T-helper 2 cell treated with Interferon-gamma antibody and Interleukin-4, amounts not matched to agents 5 μg/mL and 100 μg/mL, for 36 hours (primary cell): ENCODE results near the gene GUCA2A.

Experiments used
- DNase-seq: peaks from one replicate; pipeline ENCODE4 v3.0.0; 2021; ENCODE audit warnings: low spot score
- H3K27ac Mint-ChIP-seq: one replicate; pipeline ENCODE4 v1.8.0; 2021; ENCODE audit warnings: mild to moderate bottlenecking, mixed read lengths
- H3K27me3 Mint-ChIP-seq: one replicate; pipeline ENCODE4 v1.8.0; 2021; ENCODE audit warnings: low read depth, mixed read lengths
- H3K36me3 Mint-ChIP-seq: one replicate; pipeline ENCODE4 v1.8.0; 2021; ENCODE audit warnings: low read depth, mixed read lengths
- H3K4me1 Mint-ChIP-seq: one replicate; pipeline ENCODE4 v1.8.0; 2021; ENCODE audit warnings: low read depth, mixed read lengths
- H3K4me3 Mint-ChIP-seq: one replicate; pipeline ENCODE4 v1.8.0; 2022; ENCODE audit warnings: mild to moderate bottlenecking, moderate library complexity, mixed read lengths
- H3K9me3 Mint-ChIP-seq: one replicate; pipeline ENCODE4 v1.8.0; 2021; ENCODE audit warnings: mixed read lengths

The GUCA2A gene

DNA sequence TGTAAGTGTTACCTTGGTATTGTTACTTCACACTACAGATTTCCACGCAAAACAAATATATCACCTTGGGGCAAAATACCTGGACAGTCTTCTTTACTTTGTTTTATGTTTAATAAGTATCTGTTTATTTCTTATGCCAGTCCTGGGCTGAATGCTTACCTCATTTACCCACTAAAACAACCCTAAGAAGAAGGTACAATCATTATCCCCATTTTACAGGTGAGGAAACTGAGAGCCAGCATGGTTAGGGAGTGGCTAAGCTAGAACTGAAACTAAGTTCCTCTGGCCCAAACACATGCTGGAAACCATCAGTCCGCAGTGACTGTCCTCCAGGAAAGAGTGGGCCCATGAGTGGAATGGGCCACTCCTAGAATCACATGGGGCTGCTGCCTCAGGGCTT is 24.4 kb downstream of the GUCA2A start:
- no peak for DNase-seq
- H3K4me1 Mint-ChIP-seq = peaks cover 3% of the 10 kb centered on the region
- H3K4me3 Mint-ChIP-seq = no peak overlapping the region
- H3K27me3 Mint-ChIP-seq = peaks cover 3% of the 10 kb centered on the region
- H3K36me3 Mint-ChIP-seq = no peaks in the 10 kb centered on the region
- no peaks in the 10 kb centered on the region for H3K9me3 Mint-ChIP-seq
- H3K27ac Mint-ChIP-seq = no peak overlapping the region

DNA sequence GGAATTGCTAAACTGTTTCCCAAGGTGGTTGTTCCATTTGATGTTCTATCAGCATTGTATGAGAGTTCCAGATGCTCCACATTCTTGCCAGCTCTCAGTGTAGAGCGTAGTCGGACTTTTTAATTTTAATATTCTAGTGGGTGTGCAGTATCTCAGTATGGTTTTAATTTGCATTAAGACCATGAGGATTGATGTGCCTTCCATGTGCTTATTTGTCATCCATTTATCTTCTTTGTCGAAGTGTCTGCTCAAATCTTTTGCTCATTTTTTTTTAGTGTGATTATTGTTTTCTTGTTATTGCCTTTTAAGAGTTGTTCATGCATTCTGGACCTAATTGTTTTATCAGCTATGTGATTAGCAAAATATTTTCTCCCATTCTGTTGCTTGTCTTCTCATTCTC is 25.1 kb downstream of the GUCA2A start:
- Mint-ChIP-seq H3K27ac (no peak overlapping the region), H3K4me1 (peaks cover 3% of the 10 kb centered on the region), H3K4me3 (no peak overlapping the region), H3K36me3 (no peaks in the 10 kb centered on the region), H3K9me3 (no peaks in the 10 kb centered on the region), H3K27me3 (peaks cover 3% of the 10 kb centered on the region)
- DNase-seq = no peak

DNA sequence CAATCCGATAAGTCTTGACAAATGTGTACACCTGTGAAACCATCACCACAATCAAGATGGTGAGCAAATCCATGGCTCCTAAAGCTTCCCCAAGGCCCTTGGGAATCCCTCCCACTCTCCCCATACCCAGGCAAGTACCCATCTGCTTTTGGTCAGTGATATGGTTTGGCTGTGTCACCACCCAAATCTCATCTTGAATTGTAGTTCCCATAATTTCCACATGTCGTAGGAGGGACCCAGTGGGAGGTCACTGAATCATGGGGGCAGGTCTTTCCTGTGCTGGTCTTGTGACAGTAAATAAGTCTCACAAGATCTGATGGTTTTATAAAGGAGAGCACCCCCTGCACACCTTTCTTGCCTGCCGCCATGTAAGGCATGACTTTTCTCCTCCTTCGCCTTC is 26.0 kb downstream of the GUCA2A start:
- Mint-ChIP-seq H3K36me3 (no peaks in the 10 kb centered on the region), H3K27me3 (peaks cover 3% of the 10 kb centered on the region), H3K9me3 (no peaks in the 10 kb centered on the region), H3K27ac (no peak overlapping the region), H3K4me1 (peaks cover 3% of the 10 kb centered on the region), H3K4me3 (no peak overlapping the region)
- DNase-seq = no peak

DNA sequence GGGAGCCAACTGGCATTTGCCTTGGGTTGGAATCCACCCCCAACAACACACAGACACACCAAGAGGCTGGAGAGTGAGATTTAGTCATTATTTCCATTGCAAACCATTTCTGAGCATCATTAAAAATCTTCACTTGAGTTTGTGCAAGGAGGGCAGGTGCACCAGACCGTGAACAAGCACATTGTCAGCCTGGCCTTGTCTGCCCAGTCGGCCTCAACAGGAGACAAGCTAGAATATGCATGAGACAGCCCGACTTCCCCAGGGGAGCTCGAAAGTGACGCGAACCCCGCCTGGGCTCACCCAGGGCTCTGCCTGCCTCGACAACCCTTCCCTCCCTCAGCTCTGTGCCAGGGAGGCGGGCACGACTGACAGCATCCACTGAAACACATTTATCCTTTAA is 26.8 kb downstream of the GUCA2A start:
- H3K4me3 Mint-ChIP-seq = no peak overlapping the region
- H3K36me3 Mint-ChIP-seq = no peaks in the 10 kb centered on the region
- DNase-seq = no peak
- no peaks in the 10 kb centered on the region for H3K4me1 Mint-ChIP-seq
- H3K27ac Mint-ChIP-seq = no peak overlapping the region
- peaks cover 3% of the 10 kb centered on the region for H3K27me3 Mint-ChIP-seq
- H3K9me3 Mint-ChIP-seq = no peaks in the 10 kb centered on the region

DNA sequence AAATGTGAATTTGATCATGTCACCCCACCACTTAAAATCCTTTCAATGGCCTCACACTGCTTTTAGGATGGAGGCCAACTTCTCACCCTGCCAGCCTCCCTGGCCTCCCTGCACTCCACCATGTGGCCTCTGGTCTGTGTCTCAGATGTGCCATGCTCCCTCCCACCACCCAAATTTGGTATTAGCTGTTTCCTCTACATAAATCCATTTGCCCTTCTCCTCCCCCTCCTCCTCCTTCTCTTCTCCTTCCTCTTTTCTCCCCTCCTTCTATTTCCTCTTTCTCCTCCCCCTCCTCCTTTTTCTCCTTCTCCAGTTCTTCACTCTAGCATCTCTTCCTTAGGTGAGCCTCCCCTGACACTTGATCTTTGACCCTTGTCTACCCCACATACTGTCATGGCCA is 28.1 kb downstream of the GUCA2A start:
- Mint-ChIP-seq H3K4me1 (no peaks in the 10 kb centered on the region), H3K27me3 (no peaks in the 10 kb centered on the region), H3K36me3 (no peaks in the 10 kb centered on the region), H3K9me3 (no peaks in the 10 kb centered on the region), H3K27ac (no peak overlapping the region), H3K4me3 (no peak overlapping the region)
- DNase-seq = no peak

DNA sequence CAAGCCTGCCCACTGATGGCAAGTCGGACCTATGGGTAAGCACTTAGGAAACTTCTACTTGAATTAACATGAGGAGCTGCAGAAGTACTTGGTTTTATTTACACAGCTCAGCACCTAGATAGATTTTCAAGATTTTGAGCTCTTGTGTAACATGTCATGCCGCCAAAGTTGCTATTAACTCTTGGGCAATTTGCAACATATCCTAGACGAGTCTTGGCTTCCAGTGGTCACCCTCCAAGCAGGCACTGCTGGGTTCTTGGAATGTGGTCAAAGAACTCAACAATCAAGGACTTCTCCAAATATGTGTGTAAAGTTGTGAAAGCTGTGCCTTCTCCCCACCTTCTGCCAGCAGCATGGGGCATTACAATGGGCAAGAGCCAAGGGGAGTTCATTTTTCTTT is 29.1 kb downstream of the GUCA2A start:
- Mint-ChIP-seq H3K9me3 (no peaks in the 10 kb centered on the region), H3K4me3 (no peak overlapping the region), H3K36me3 (no peaks in the 10 kb centered on the region), H3K27me3 (no peaks in the 10 kb centered on the region), H3K27ac (no peak overlapping the region), H3K4me1 (no peaks in the 10 kb centered on the region)
- DNase-seq = no peak

DNA sequence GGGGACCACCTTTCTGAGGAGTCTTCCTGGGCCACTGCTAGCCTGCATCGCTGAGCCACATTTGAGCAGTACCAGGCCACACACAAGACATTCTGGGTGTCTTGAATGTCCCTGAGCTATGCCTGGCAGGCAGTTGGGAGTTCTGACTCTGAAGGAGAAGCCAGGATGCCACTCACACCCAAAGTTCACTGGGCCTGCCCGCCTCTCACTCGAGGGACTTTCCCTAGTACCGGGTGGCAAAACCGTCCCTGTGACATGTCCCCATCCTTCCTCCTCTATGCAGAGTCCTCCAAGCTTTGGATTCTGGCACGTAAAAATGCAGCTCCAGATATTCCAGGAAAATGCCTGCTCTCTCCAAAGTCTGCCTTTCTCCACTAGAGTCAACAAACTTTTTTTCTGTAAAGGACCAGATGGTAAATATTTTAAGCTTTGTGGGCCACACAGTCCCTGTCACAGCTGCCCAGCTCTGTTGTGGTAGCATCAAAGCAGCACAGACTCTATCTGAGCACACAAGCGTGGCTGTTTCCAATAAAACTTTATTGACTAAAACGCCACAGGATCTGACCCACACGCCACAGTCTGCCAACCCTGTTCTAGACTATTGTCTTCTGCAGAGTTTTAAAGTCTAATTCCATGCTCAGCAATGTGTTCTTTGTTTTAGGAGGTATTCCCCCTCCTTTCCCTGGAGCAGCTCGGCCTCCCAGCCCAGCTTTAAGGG is 30.6 kb downstream of the GUCA2A start:
- Mint-ChIP-seq H3K4me1 (no peaks in the 10 kb centered on the region), H3K36me3 (no peaks in the 10 kb centered on the region), H3K27me3 (peaks cover 5% of the 10 kb centered on the region), H3K4me3 (no peak overlapping the region), H3K9me3 (no peaks in the 10 kb centered on the region), H3K27ac (no peak overlapping the region)
- DNase-seq = no peak

DNA sequence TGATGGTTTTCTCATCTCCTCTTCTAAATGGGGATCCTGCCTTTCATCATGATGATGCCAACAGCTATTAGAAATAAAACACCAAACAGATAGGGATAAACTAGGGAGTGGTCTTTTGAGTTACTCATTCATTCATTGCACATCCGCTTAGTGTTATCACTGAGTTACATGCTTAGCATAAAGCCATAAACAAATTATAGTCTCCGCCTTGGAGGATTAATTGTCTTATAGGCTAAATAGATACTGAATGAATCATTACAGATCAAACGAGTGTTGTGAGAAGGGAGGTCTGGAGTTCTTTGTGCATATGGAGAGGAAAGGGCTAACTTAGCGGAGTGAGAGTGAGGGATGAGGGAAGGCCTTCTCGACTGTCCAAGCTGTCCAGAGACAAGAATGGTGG is 31.2 kb downstream of the GUCA2A start:
- H3K36me3 Mint-ChIP-seq = no peaks in the 10 kb centered on the region

DNA sequence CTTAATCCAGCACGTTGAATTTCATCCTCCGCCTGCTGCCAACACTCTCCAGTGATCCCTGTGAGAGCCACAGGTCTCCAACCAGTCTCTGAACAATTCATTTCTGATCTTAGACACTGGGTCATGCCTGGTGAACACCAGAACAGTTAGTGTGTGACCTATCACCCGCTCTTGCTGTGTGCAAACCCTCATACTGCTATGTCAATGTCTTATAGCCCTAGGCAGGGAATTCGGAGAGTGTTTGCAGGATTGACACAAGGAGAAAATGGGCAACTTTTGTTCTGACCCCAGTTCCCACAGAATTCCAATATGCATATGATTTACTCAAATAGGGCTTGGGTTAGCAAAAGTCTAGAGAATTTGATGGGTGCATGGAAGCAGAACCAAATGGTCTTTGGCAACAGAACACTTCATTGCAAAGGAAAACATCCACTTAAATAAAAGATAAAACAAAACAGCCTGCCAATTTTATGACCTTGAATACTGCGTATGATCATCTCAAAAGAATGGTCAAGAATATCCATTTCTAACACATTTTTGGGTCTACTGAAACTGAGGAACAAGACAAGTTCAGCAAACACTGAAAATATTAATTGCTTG is 34.4 kb downstream of the GUCA2A start:
- Mint-ChIP-seq H3K9me3 (no peaks in the 10 kb centered on the region), H3K27ac (no peak overlapping the region), H3K4me1 (no peaks in the 10 kb centered on the region), H3K36me3 (no peaks in the 10 kb centered on the region), H3K4me3 (no peak overlapping the region), H3K27me3 (peaks cover 8% of the 10 kb centered on the region)
- DNase-seq = no peak

More for the DNA sequence above, 31.2 kb downstream of the GUCA2A start:
- no peaks in the 10 kb centered on the region for H3K4me1 Mint-ChIP-seq
- H3K4me3 Mint-ChIP-seq = no peak overlapping the region
- H3K27me3 Mint-ChIP-seq = peaks cover 5% of the 10 kb centered on the region
- no peak overlapping the region for H3K27ac Mint-ChIP-seq
- no peaks in the 10 kb centered on the region for H3K9me3 Mint-ChIP-seq
- DNase-seq = no peak

DNA sequence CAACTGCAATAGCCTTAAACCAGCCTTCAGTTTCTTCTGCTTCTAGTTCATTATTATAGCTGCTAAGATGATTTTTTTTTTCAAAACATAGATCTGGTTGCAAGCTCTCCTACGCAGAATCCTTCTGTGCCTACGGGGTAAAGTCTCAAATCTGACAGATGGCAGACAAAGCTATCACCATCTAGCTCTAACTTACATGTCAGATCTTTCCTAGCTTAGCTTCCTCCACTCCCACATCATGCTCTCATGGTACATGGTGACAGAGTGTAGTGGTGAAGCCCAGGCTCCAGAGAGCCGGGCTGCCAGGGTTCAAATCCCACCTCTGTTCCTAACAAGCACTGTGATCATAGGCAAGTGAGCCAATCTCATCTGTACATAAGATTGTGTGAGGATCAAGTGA is 35.6 kb downstream of the GUCA2A start:
- no peaks in the 10 kb centered on the region for H3K36me3 Mint-ChIP-seq
- no peak overlapping the region for H3K27ac Mint-ChIP-seq
- DNase-seq = no peak
- H3K27me3 Mint-ChIP-seq = peaks cover 8% of the 10 kb centered on the region
- no peaks in the 10 kb centered on the region for H3K4me1 Mint-ChIP-seq
- no peaks in the 10 kb centered on the region for H3K9me3 Mint-ChIP-seq
- H3K4me3 Mint-ChIP-seq = no peak overlapping the region

DNA sequence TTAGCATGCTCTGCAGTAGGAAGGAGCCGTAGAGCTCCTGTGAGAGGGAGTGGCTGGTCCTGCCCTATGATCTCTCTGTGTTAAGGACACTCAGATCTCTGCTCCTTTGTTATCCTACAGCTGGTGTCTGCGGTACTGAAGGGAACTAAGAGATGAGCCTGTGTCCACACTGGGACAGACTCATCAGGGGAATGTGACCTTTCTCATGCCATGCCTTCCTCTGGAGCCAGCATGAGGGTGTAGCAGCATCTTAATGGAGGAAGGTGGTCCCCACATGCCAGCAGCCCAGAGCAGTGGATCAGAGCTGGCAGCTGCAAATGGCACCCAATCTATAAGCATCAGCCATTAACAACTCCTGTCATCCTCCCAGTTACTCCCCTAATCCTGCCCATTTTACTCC is 36.0 kb downstream of the GUCA2A start:
- Mint-ChIP-seq H3K36me3 (no peaks in the 10 kb centered on the region), H3K4me3 (no peak overlapping the region), H3K27ac (no peak overlapping the region), H3K27me3 (peaks cover 8% of the 10 kb centered on the region), H3K9me3 (no peaks in the 10 kb centered on the region), H3K4me1 (no peaks in the 10 kb centered on the region)
- no peak for DNase-seq

DNA sequence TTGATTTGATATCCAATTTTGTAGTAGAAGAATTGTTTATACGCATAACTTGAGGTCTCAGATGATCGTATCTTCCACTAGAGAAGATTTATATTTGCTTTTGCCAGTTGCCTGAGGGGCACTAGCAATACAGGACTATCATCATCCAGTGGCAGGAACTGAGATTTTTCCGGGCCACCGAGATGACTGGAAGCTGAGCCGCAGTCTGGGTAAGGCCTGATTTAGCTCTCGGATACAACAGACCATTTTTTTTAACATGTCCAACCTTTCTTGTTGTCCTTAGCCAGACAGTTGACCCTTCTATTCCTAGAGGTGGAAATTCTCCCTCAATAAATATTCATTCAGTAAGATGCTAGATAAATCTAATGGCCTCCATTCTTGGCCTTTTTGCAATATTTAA is 36.8 kb downstream of the GUCA2A start:
- H3K36me3 Mint-ChIP-seq = no peaks in the 10 kb centered on the region
- H3K4me3 Mint-ChIP-seq = no peak overlapping the region
- H3K4me1 Mint-ChIP-seq = no peaks in the 10 kb centered on the region
- no peak for DNase-seq
- H3K27me3 Mint-ChIP-seq = peaks cover 8% of the 10 kb centered on the region
- H3K27ac Mint-ChIP-seq = no peak overlapping the region
- H3K9me3 Mint-ChIP-seq = no peaks in the 10 kb centered on the region

DNA sequence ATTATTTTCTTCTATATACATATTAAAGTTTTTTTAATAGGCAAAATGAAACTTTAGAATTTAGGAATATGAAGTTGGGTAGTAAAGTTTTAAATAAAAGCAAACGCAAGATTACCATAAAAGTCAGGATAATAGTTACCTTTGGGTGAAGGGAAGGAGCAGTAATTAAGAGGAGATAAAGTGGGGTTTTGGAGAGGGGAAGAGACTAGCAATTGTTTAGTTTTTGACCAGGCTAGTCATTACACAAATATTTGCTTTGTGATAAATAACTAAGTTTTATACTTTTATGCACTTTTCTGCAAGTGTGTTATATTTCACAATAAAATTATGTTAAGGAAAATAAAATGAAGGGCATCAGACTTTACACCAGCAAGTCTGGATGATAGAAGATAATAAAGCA is 39.0 kb downstream of the GUCA2A start:
- no peak overlapping the region for H3K4me3 Mint-ChIP-seq
- no peak overlapping the region for H3K27ac Mint-ChIP-seq
- DNase-seq = no peak
- no peaks in the 10 kb centered on the region for H3K9me3 Mint-ChIP-seq
- no peaks in the 10 kb centered on the region for H3K4me1 Mint-ChIP-seq
- no peaks in the 10 kb centered on the region for H3K36me3 Mint-ChIP-seq
- peaks cover 8% of the 10 kb centered on the region for H3K27me3 Mint-ChIP-seq

DNA sequence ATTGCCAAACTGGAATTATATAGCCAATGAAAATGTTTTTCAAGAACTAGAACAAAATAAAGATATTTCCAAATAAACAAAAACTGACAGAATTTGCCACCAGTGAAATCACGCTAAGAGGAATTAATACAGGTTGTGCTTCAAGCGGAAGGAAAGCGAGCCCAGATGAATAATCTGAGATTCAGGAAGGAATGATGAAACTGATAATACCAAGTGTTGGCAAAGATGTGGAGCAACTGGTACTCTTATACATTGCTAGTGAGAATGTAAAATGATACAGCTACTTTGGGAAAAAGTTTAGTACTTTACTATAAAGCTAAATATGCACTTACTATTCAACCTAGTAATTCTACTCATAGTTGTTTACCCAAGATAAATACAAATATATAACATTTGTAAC is 42.1 kb downstream of the GUCA2A start:
- no peaks in the 10 kb centered on the region for H3K4me1 Mint-ChIP-seq
- DNase-seq = no peak
- no peak overlapping the region for H3K4me3 Mint-ChIP-seq
- no peaks in the 10 kb centered on the region for H3K9me3 Mint-ChIP-seq
- no peaks in the 10 kb centered on the region for H3K36me3 Mint-ChIP-seq
- no peak overlapping the region for H3K27ac Mint-ChIP-seq
- peaks cover 6% of the 10 kb centered on the region for H3K27me3 Mint-ChIP-seq

DNA sequence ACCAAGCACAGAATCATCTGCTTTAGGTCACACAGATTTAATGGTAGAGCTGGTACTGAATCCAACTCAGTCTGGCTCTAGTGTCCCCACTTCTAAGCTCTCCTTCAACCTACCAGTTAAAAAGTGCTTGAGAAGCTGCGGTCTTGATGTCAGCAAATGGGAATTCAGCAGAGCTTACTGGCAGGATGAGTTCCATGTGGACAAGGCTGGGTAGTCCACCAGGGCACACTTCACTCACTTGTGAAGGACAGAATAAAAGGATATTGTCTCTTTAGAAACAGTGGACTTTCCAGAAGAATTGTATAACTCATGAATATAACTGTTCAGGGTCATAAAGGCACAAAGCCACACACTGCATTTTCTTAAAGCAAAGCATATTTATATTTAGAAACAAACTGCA is 46.4 kb downstream of the GUCA2A start:
- H3K36me3 Mint-ChIP-seq = no peaks in the 10 kb centered on the region
- H3K9me3 Mint-ChIP-seq = no peaks in the 10 kb centered on the region
- H3K27ac Mint-ChIP-seq = no peak overlapping the region
- H3K27me3 Mint-ChIP-seq = peaks cover 9% of the 10 kb centered on the region
- no peak overlapping the region for H3K4me3 Mint-ChIP-seq
- H3K4me1 Mint-ChIP-seq = no peaks in the 10 kb centered on the region
- no peak for DNase-seq
